GM12878 (cell line): ENCODE data around the gene TM7SF2. TPM values are rescaled to one million over a fixed set of nuclear protein-coding genes. Genes with fewer than 3 reads are reported as not detected.

ENCODE experiments used
- ATAC-seq: fragments of 200-7000 bp; cut with Tn5 transposase; 3 replicates; pipeline ENCODE4 v1.9.1; 2020; ENCODE audit warnings: mild to moderate bottlenecking, moderate library complexity
- BruUV-seq: library from RNA; stranded (reverse); fragments of 400-500 nt; replicated peaks from 2 replicates; lab custom pipeline; 2021; lab: Mats Ljungman, UMichigan
- CTCF ChIA-PET: fragments of 300-600 bp; sonication (Branson Sonifier 250); formaldehyde crosslinking; extraction: SDS; loops from one replicate; lab custom pipeline; 2021; ENCODE audit warnings: inconsistent platforms; lab: Yijun Ruan, JAX
- POLR2A ChIA-PET: fragments of 350-600 bp; formaldehyde crosslinking; extraction: SDS; loops from one replicate; lab custom pipeline; 2021; ENCODE audit warnings: inconsistent platforms; lab: Charles Lee
- RAD21 ChIA-PET: fragments of 300-600 bp; sonication (Branson Sonifier 250); formaldehyde crosslinking; loops from one replicate; lab custom pipeline; 2023; ENCODE audit warnings: antibody characterized with exemption; ENCODE audit not compliant: unreplicated experiment; lab: Charles Lee
- SMC1A ChIA-PET: fragments of 300-600 bp; sonication (Branson Sonifier 250); formaldehyde crosslinking; loops from one replicate; lab custom pipeline; 2023; ENCODE audit not compliant: unreplicated experiment, uncharacterized antibody; lab: Charles Lee
- DNase-seq: peaks from one replicate; pipeline ENCODE4 v3.0.0-alpha.2; 2011; ENCODE audit warnings: low read depth, low spot score
- FAIRE-seq: peaks from 3 replicates; lab custom pipeline; 2011; peaks lifted over from hg19 to GRCh38; lab: Jason Lieb, UNC
- H2AFZ ChIP-seq: 2 replicates; pipeline ENCODE4 v1.6.0; 2011; ENCODE audit warnings: low read depth, low read length, control low read depth; ENCODE audit not compliant: control insufficient read depth
- H3K27ac ChIP-seq: 2 replicates; pipeline ENCODE4 v1.5.1; 2011; ENCODE audit warnings: control low read depth; ENCODE audit not compliant: control insufficient read depth, insufficient read depth
- H3K27me3 ChIP-seq, 2 experiments: replicated peaks in 1 of 2; 2 replicates each; pipeline versions ENCODE4 v1.6.0 to v1.6.1; 2011; ENCODE audit warnings: low read length in 1 of 2; ENCODE audit not compliant: control insufficient read depth in 2 of 2, insufficient read depth in 2 of 2
- H3K36me3 ChIP-seq, 2 experiments: 2 replicates each; pipeline ENCODE4 v1.5.1; 2011; ENCODE audit warnings: low read length in 1 of 2; ENCODE audit not compliant: control insufficient read depth in 2 of 2, insufficient read depth in 2 of 2
- H3K4me1 ChIP-seq: 2 replicates; pipeline ENCODE4 v1.6.1; 2011; ENCODE audit warnings: mild to moderate bottlenecking, low read length, moderate library complexity, mixed read lengths; ENCODE audit not compliant: control insufficient read depth, insufficient read depth
- H3K4me2 ChIP-seq: 2 replicates; pipeline ENCODE4 v1.6.0; 2011; ENCODE audit warnings: control low read depth; ENCODE audit not compliant: control insufficient read depth, insufficient read depth
- H3K4me3 ChIP-seq: fragments of 200-600 bp; sonication (generic); 2 replicates; pipeline ENCODE4 v1.5.1; 2016
- H3K79me2 ChIP-seq: 2 replicates; pipeline ENCODE4 v1.6.0; 2011; ENCODE audit warnings: low read length; ENCODE audit not compliant: control insufficient read depth, insufficient read depth
- H3K9ac ChIP-seq: 2 replicates; pipeline ENCODE4 v1.8.0; 2011; ENCODE audit warnings: low read length, control low read depth, mixed read lengths; ENCODE audit not compliant: control insufficient read depth, insufficient read depth
- H3K9me3 ChIP-seq: replicated peaks from 3 replicates; pipeline ENCODE4 v1.5.1; 2011; ENCODE audit warnings: mild to moderate bottlenecking, low read length; ENCODE audit not compliant: control insufficient read depth, insufficient read depth
- H4K20me1 ChIP-seq: 2 replicates; pipeline ENCODE4 v1.6.0; 2011; ENCODE audit not compliant: control insufficient read depth, insufficient read depth
- ELK1 ChIP-seq: IDR thresholded peaks from 2 replicates; pipeline ENCODE4 v1.6.1; 2012; ENCODE audit warnings: low read depth, low read length, improper control_type of control experiment
- IKZF2 ChIP-seq, 2 experiments: fragments of 450-650 bp; IDR thresholded peaks; 2 replicates each; pipeline ENCODE4 v1.6.1; 2017; ENCODE audit warnings: mild to moderate bottlenecking in 2 of 2, moderate library complexity in 2 of 2
- IRF3 ChIP-seq: fragments of 450-650 bp; IDR thresholded peaks from 2 replicates; pipeline ENCODE4 v1.6.1; 2014; ENCODE audit warnings: mild to moderate bottlenecking
- JUNB ChIP-seq: IDR thresholded peaks from 2 replicates; pipeline ENCODE4 v1.6.1; 2016; ENCODE audit warnings: antibody characterized with exemption, mild to moderate bottlenecking
- JUND ChIP-seq: IDR thresholded peaks from 2 replicates; pipeline ENCODE4 v1.6.1; 2012; ENCODE audit warnings: low read depth, mild to moderate bottlenecking, low read length, improper control_type of control experiment, moderate library complexity
- NBN ChIP-seq: fragments of 450-650 bp; IDR thresholded peaks from 2 replicates; pipeline ENCODE4 v1.6.1; 2016
- NFXL1 ChIP-seq: fragments of 450-650 bp; IDR thresholded peaks from 2 replicates; pipeline ENCODE4 v1.6.1; 2017; ENCODE audit warnings: antibody characterized with exemption, mild to moderate bottlenecking, borderline replicate concordance
- POLR2AphosphoS5 ChIP-seq: IDR thresholded peaks from 2 replicates; pipeline ENCODE4 v1.6.1; 2011; ENCODE audit warnings: mild to moderate bottlenecking, low read length, inconsistent platforms
- RUNX3 ChIP-seq: IDR thresholded peaks from 2 replicates; pipeline ENCODE4 v1.6.1; 2012; ENCODE audit warnings: low read length, inconsistent platforms
- SMARCA5 ChIP-seq: fragments of 450-650 bp; IDR thresholded peaks from 2 replicates; pipeline ENCODE4 v1.6.1; 2017; ENCODE audit warnings: mild to moderate bottlenecking
- SMC3 ChIP-seq: IDR thresholded peaks from 2 replicates; pipeline ENCODE4 v1.6.1; 2011; ENCODE audit warnings: low read length, improper control_type of control experiment, borderline replicate concordance
- SUPT20H ChIP-seq: IDR thresholded peaks from 2 replicates; pipeline ENCODE4 v1.6.1; 2011; ENCODE audit warnings: low read depth, mild to moderate bottlenecking, low read length, moderate library complexity, borderline replicate concordance; ENCODE audit not compliant: control insufficient read depth
- TCF12 ChIP-seq: IDR thresholded peaks from 2 replicates; pipeline ENCODE4 v1.6.1; 2011; ENCODE audit warnings: low read depth, mild to moderate bottlenecking, low read length
- TCF7 ChIP-seq: IDR thresholded peaks from 2 replicates; pipeline ENCODE4 v1.6.1; 2014; ENCODE audit warnings: antibody characterized with exemption, borderline replicate concordance
- WRNIP1 ChIP-seq: IDR thresholded peaks from 2 replicates; pipeline ENCODE4 v1.6.1; 2011; ENCODE audit warnings: low read depth, low read length, improper control_type of control experiment, borderline replicate concordance
- ZBTB33 ChIP-seq: fragments of 450-650 bp; IDR thresholded peaks from 2 replicates; pipeline ENCODE4 v1.6.1; 2017; ENCODE audit warnings: mild to moderate bottlenecking
- ZNF622 ChIP-seq: fragments of 450-650 bp; IDR thresholded peaks from 2 replicates; pipeline ENCODE4 v1.6.1; 2017; ENCODE audit warnings: mild to moderate bottlenecking, inconsistent platforms
- WGBS: methylation state at CpG from one replicate; pipeline ENCODE4 v1.1.6; 2016; ENCODE audit warnings: low lambda C conversion rate; ENCODE audit not compliant: insufficient replicate concordance, insufficient coverage; ENCODE audit errors: missing lambda C conversion rate; 5-methylcytosine and 5-hydroxymethylcytosine counted together
- in situ Hi-C: fragments of 300-500 bp; cut with MboI; formaldehyde crosslinking; loops from 9 replicates; pipeline ENCODE4 v1.14.3; 2018; ENCODE audit warnings: mixed read lengths
- intact Hi-C: fragments of 100-400 bp; cut with micrococcal nuclease; formaldehyde crosslinking; loops from one replicate; pipeline ENCODE4 v1.14.2; 2022; ENCODE audit not compliant: unreplicated experiment
- polyA plus RNA-seq, 11 experiments: library from polyadenylated mRNA; depleted of rRNA in 4 of 11; unstranded in 6 of 11; stranded (reverse) in 5 of 11; fragments of >200 nt; fragmentation: Nextera tagmentation in 4 of 11; fragmentation: Illumina TruSeq in 1 of 11; extraction: Ambion mirVana in 4 of 11; extraction: Trizol in 1 of 11; gene quantifications; 1 replicate in 1 of 11; 2 replicates in 10 of 11; pipeline versions ENCODE4 v1.2.1 to v1.2.3, GENCODE V29; 2011 to 2016; ENCODE audit warnings: inconsistent platforms in 2 of 11, missing spikeins in 2 of 11, low read depth in 1 of 11
- total RNA-seq, 4 experiments: library from RNA; depleted of rRNA in 3 of 4; stranded (reverse); fragments of >200 nt in 3 of 4; fragmentation: Illumina TruSeq in 1 of 4; extraction: Trizol in 1 of 4; gene quantifications; 2 replicates each; pipeline versions ENCODE4 v1.2.1 to v1.2.3, GENCODE V29; 2013 to 2021

Gene TM7SF2
- total and polyA plus RNA-seq, 10 of the 15 experiments (the other 5 are each of a cell fraction or from before 2014, with no cell fraction given), result 0.52 to 57.7 (median 20.7) TPM

- TF ChIP-seq ZBTB33, result no peak
- no peak for TF ChIP-seq JUND
- no peak for TF ChIP-seq NFXL1
- no peak for TF ChIP-seq TCF12
- no peak for TF ChIP-seq ZNF622
- TF ChIP-seq WRNIP1, result 0 out of 2 replicates have a peak, but pooled peaks have one; percentile 57
- TF ChIP-seq RUNX3, result peak; percentile 53; the same call in 1 of the 2 replicates
- peak; percentile 83 for TF ChIP-seq SMC3
- peak; percentile 56; the same call in 1 of the 2 replicates for TF ChIP-seq NBN
- no peak for TF ChIP-seq TCF7
- TF ChIP-seq SUPT20H, result no peak
Observed at GRCh38 chr11:65078151-65078550, 33.5 kb upstream of the TM7SF2 start (continued).

- ATAC-seq, result peak; percentile 27
- no peak for FAIRE-seq
- intact Hi-C loops, result loop anchor here (1.0 to 5.0 kb wide), 3 partner anchors 37 to 65 kb away; partner anchors contain the start of genes ARL2, SAC3D1 and SNX15
- H4K20me1 ChIP-seq, result no peaks in the 10 kb centered on the region
- H3K27me3 ChIP-seq, result no peaks in the 10 kb centered on the region
- H3K9ac ChIP-seq, result peak overlapping the region; percentile 27
- H3K27ac ChIP-seq, result peak overlapping the region; percentile 66
- 80% methylated on average over 9 of the region's 9 CpGs for WGBS
- peak overlapping the region; percentile 67 for H3K4me2 ChIP-seq
- CTCF ChIA-PET, result interaction anchor here (0.6 to 1.9 kb wide), 16 partner anchors 10 to 231 kb away, joined by 3 to 9 read pairs (median 4); partner anchors contain the start of genes ARL2 and SAC3D1
- SMC1A ChIA-PET, result interaction anchor here (0.9 to 2.3 kb wide), 4 partner anchors 10 to 64 kb away, joined by 3 to 9 read pairs (median 3); partner anchors contain the start of gene ARL2
- no peak for DNase-seq
- H3K36me3 ChIP-seq, result peaks cover 5 to 13% of the 10 kb centered on the region in 2 experiments; a peak in 3 of 4 replicates
- H2AFZ ChIP-seq, result peak overlapping the region; percentile 65
- in situ Hi-C loops, result no loop called here
- peaks cover 56% of the 10 kb centered on the region for H3K79me2 ChIP-seq
- peaks cover 31% of the 10 kb centered on the region for H3K4me1 ChIP-seq
- POLR2A ChIA-PET, result interaction anchor here (0.6 to 2.2 kb wide), 9 partner anchors 10 to 168 kb away, joined by 3 to 8 read pairs (median 4); partner anchors contain the start of gene SAC3D1
- H3K4me3 ChIP-seq, result peak overlapping the region; percentile 59
- RAD21 ChIA-PET, result interaction anchor here (0.7 to 3.0 kb wide), 9 partner anchors 10 to 66 kb away, joined by 3 to 8 read pairs (median 3); partner anchors contain the start of genes ARL2, SAC3D1 and TM7SF2
- BruUV-seq, result no TSS peak
- H3K9me3 ChIP-seq, result no peaks in the 10 kb centered on the region
- TF ChIP-seq IRF3 (no peak), IKZF2 (IDR thresholded peaks at IDR 0.05) (no peak), ZBTB33 (no peak), ELK1 (no peak), JUNB (no peak), SMARCA5 (no peak; the same call in 1 of the 2 replicates), POLR2AphosphoS5 (0 out of 2 replicates have a peak, but pooled peaks have one; percentile 38)
Observed at GRCh38 chr11:65078786-65079342, 32.8 kb upstream of the TM7SF2 start.
